ENCODE measurements around the gene CSRP1. TPM values are rescaled to one million over a fixed set of nuclear protein-coding genes. Genes with fewer than 3 reads are reported as not detected.
A peak's percentile ranks its signal among the peaks of the same experiment; 100 is the strongest.
"Not testable (repeated sequence)": the region's sequence is repeated elsewhere in the genome, so short reads cannot be mapped to it uniquely, and the experiment has no call there.

Gene CSRP1
- 9.0 TPM for polyA plus RNA-seq (2013, experiment 1 of 4)
- 7.9 TPM for polyA plus RNA-seq (2013, experiment 2 of 4)
- polyA plus RNA-seq (2013, experiment 3 of 4) = 7.4 TPM
- polyA plus RNA-seq (2013, experiment 4 of 4) = 9.0 TPM

- Histone ChIP-seq H3K27me3 (ENCODE audit: control insufficient read depth, insufficient read depth, low read length, poor library complexity, severe bottlenecking) (peaks cover 22% of the 10 kb centered on the region), H3K4me3 (ENCODE audit: insufficient read depth, low read depth, low read length) (peak within 1 kb of the TSS; percentile 18), H3K36me3 (ENCODE audit: control insufficient read depth, insufficient read depth, low read length) (no peaks in the 10 kb centered on the region), H3K27ac (ENCODE audit: insufficient read depth, low read depth, low read length, poor library complexity, severe bottlenecking) (no peak within 1 kb of the TSS), H3K4me1 (ENCODE audit: control insufficient read depth, insufficient read depth, low read length) (peaks cover 23% of the 10 kb centered on the region), H3K9me3 (ENCODE audit: control insufficient read depth, low read length) (no peaks in the 10 kb centered on the region)
- WGBS, 2 experiments = 62 to 74% methylated on average over 71 of the region's 71 CpGs
Measured at GRCh38 chr1:201506557-201507359, at the start of gene CSRP1. Gene CSRP1, minus strand, starts transcription at chr1:201507123. Its CDS starts 10,820 bp downstream, at chr1:201496303.

GRCh38 chr1:201555593-201555945, 48.6 kb upstream of the CSRP1 start:
- H3K27me3 ChIP-seq (ENCODE audit: control insufficient read depth, insufficient read depth, low read length, poor library complexity, severe bottlenecking) = no peaks in the 10 kb centered on the region
- H3K36me3 ChIP-seq (ENCODE audit: control insufficient read depth, insufficient read depth, low read length) = no peaks in the 10 kb centered on the region
- 90 to 95% methylated on average over 9 of the region's 9 CpGs for WGBS, 2 experiments
- H3K27ac ChIP-seq (ENCODE audit: insufficient read depth, low read depth, low read length, poor library complexity, severe bottlenecking) = no peak overlapping the region
- no peaks in the 10 kb centered on the region for H3K4me1 ChIP-seq (ENCODE audit: control insufficient read depth, insufficient read depth, low read length)
- H3K9me3 ChIP-seq (ENCODE audit: control insufficient read depth, low read length) = no peaks in the 10 kb centered on the region
- H3K4me3 ChIP-seq (ENCODE audit: insufficient read depth, low read depth, low read length) = no peak overlapping the region

- no peak overlapping the region for H3K27ac ChIP-seq (ENCODE audit: insufficient read depth, low read depth, low read length, poor library complexity, severe bottlenecking)
- H3K4me1 ChIP-seq (ENCODE audit: control insufficient read depth, insufficient read depth, low read length) = no peaks in the 10 kb centered on the region
- WGBS, 2 experiments = 93 to 95% methylated on average over 7 of the region's 7 CpGs
- no peaks in the 10 kb centered on the region for H3K9me3 ChIP-seq (ENCODE audit: control insufficient read depth, low read length)
- no peak overlapping the region for H3K4me3 ChIP-seq (ENCODE audit: insufficient read depth, low read depth, low read length)
- H3K27me3 ChIP-seq (ENCODE audit: control insufficient read depth, insufficient read depth, low read length, poor library complexity, severe bottlenecking) = no peaks in the 10 kb centered on the region
- no peaks in the 10 kb centered on the region for H3K36me3 ChIP-seq (ENCODE audit: control insufficient read depth, insufficient read depth, low read length)
Measured at GRCh38 chr1:201554789-201555592, 48.1 kb upstream of the CSRP1 start.

DNA sequence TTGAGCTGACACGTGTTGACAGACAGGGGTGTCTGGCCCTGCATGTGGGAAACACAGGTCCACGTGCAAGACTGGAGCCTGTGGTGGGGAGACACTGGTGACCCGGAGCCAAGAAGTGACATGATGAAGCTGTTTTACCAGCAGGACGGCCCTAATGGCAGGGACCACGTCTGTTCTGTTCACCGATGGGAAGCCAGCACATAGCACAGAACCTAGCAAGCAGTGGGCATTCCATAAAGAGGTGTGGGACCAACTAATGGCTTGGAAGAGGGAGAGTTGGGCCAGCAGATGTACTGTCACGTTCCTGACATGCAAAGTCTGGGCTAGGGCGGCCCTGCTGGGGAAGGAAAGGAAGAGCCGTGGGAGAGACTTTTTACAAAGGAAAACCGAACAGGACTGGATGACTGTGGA, 47.3 kb upstream of the CSRP1 start:
- Histone ChIP-seq H3K27me3 (ENCODE audit: control insufficient read depth, insufficient read depth, low read length, poor library complexity, severe bottlenecking) (no peaks in the 10 kb centered on the region), H3K9me3 (ENCODE audit: control insufficient read depth, low read length) (no peaks in the 10 kb centered on the region), H3K4me3 (ENCODE audit: insufficient read depth, low read depth, low read length) (no peak overlapping the region), H3K4me1 (ENCODE audit: control insufficient read depth, insufficient read depth, low read length) (no peaks in the 10 kb centered on the region), H3K27ac (ENCODE audit: insufficient read depth, low read depth, low read length, poor library complexity, severe bottlenecking) (no peak overlapping the region), H3K36me3 (ENCODE audit: control insufficient read depth, insufficient read depth, low read length) (no peaks in the 10 kb centered on the region)
- WGBS, 2 experiments = 88 to 90% methylated on average over 10 of the region's 10 CpGs

DNA sequence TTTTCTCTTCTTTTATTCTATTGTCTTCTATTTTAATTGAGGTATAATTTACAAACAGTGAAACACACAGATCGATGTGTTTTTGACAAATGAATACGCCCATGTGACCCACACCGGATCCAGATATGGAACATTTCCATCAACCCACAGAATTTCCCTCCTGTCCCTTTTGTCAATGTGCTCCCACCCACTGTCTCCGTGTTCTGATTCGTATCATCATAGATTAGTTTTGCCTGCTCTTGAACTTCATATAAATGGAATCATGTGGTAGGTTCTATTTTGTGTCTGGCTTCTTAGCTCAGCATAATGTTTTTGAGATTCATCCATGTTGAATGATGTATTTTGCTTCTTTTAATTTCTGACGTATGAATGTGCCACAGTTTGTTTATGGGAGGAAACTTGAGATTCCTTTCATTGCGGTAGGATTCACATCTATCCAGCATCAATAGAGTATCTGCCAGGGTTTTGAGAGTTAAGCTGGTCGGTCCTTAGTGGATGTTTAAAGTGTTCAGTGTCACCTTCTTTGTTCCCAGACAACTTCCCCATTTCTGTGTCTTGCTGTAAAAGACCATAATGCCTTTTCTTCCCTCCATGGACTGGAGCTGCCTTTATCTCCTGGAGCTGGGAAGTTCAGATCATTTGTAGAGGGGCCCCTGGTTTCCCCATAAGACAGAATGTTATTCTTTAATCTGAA, 46.7 kb upstream of the CSRP1 start:
- Histone ChIP-seq H3K4me3 (ENCODE audit: insufficient read depth, low read depth, low read length) (no peak overlapping the region), H3K27ac (ENCODE audit: insufficient read depth, low read depth, low read length, poor library complexity, severe bottlenecking) (no peak overlapping the region), H3K9me3 (ENCODE audit: control insufficient read depth, low read length) (no peaks in the 10 kb centered on the region), H3K27me3 (ENCODE audit: control insufficient read depth, insufficient read depth, low read length, poor library complexity, severe bottlenecking) (no peaks in the 10 kb centered on the region), H3K4me1 (ENCODE audit: control insufficient read depth, insufficient read depth, low read length) (no peaks in the 10 kb centered on the region), H3K36me3 (ENCODE audit: control insufficient read depth, insufficient read depth, low read length) (no peaks in the 10 kb centered on the region)
- 94 to 95% methylated on average over 8 of the region's 8 CpGs for whole genome bisulfite sequencing, 2 experiments

GRCh38 chr1:201552941-201553351, 46.0 kb upstream of the CSRP1 start:
- no peaks in the 10 kb centered on the region for H3K9me3 ChIP-seq (ENCODE audit: control insufficient read depth, low read length)
- no peak overlapping the region for H3K27ac ChIP-seq (ENCODE audit: insufficient read depth, low read depth, low read length, poor library complexity, severe bottlenecking)
- H3K4me1 ChIP-seq (ENCODE audit: control insufficient read depth, insufficient read depth, low read length) = no peaks in the 10 kb centered on the region
- H3K4me3 ChIP-seq (ENCODE audit: insufficient read depth, low read depth, low read length) = no peak overlapping the region
- H3K27me3 ChIP-seq (ENCODE audit: control insufficient read depth, insufficient read depth, low read length, poor library complexity, severe bottlenecking) = no peaks in the 10 kb centered on the region
- WGBS, 2 experiments = 69 to 73% methylated on average over 5 of the region's 5 CpGs
- no peaks in the 10 kb centered on the region for H3K36me3 ChIP-seq (ENCODE audit: control insufficient read depth, insufficient read depth, low read length)

DNA sequence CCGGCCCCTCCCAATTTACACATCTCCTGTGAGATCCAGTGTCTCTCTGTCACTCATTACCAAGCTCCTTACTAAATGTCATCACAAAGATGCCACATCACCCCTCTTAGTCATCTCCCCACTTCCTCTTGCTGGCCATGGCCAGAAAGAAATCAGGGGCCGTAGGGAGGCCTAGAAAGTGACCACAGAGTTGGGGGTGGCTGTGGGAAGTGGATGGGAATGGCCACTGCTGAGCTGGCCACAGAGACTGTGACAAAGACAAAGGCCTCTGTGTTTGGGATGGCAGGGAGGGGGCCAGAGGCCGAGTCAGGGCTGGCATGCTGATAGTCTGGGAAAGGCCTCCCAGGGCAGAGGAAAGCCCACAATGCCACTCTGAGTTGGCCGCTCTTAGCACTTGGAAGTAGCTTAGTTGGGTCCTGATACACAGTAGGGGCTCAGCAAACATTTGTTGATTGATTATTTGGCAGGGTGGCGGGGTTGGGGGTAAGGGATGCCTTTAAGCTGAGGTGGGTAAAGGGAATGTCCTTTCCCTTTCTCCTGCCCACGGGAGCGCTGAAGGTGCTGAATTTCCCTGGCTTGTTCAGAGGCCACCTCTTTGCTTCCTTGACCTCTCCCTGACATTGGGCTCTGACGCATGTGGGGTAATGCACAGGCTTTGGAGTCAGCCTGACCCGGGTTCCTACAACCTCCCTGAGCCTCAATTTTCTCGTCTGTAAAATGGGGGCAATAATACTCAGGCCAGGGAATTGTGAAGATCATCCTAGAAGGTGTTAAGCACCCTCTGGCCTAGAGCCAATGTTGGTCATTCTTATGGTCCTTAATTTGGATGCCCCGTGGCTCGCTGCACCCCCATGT, 45.2 kb upstream of the CSRP1 start:
- no peaks in the 10 kb centered on the region for H3K27me3 ChIP-seq (ENCODE audit: control insufficient read depth, insufficient read depth, low read length, poor library complexity, severe bottlenecking)
- 81 to 85% methylated on average over 12 of the region's 12 CpGs for WGBS, 2 experiments
- no peaks in the 10 kb centered on the region for H3K4me1 ChIP-seq (ENCODE audit: control insufficient read depth, insufficient read depth, low read length)
- H3K9me3 ChIP-seq (ENCODE audit: control insufficient read depth, low read length) = no peaks in the 10 kb centered on the region
- H3K36me3 ChIP-seq (ENCODE audit: control insufficient read depth, insufficient read depth, low read length) = no peaks in the 10 kb centered on the region
- H3K27ac ChIP-seq (ENCODE audit: insufficient read depth, low read depth, low read length, poor library complexity, severe bottlenecking) = no peak overlapping the region
- H3K4me3 ChIP-seq (ENCODE audit: insufficient read depth, low read depth, low read length) = no peak overlapping the region

DNA sequence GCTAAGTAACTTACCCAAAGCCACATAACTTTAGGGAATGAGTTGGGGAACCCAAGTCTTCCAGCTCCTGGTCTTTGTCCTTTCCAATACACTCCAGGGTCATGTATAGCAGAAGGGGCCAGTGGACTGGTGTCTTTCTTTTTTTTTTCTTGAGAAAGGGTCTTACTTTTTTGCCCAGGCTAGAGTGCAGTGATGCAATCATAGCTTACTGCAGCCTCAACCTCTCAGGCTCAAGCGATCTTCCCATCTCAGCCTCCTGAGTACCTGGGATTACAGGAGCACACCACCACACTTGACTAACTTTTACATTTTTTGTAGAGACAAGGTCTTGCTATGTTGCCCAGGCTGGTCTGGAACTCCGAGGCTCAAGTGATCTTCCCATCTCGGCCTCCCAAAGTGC, 44.2 kb upstream of the CSRP1 start:
- no peaks in the 10 kb centered on the region for H3K9me3 ChIP-seq (ENCODE audit: control insufficient read depth, low read length)
- H3K4me3 ChIP-seq (ENCODE audit: insufficient read depth, low read depth, low read length) = no peak overlapping the region
- 94 to 97% methylated on average over 3 of the region's 3 CpGs for whole genome bisulfite sequencing, 2 experiments
- H3K4me1 ChIP-seq (ENCODE audit: control insufficient read depth, insufficient read depth, low read length) = no peaks in the 10 kb centered on the region
- H3K36me3 ChIP-seq (ENCODE audit: control insufficient read depth, insufficient read depth, low read length) = no peaks in the 10 kb centered on the region
- no peak overlapping the region for H3K27ac ChIP-seq (ENCODE audit: insufficient read depth, low read depth, low read length, poor library complexity, severe bottlenecking)
- H3K27me3 ChIP-seq (ENCODE audit: control insufficient read depth, insufficient read depth, low read length, poor library complexity, severe bottlenecking) = no peaks in the 10 kb centered on the region

DNA sequence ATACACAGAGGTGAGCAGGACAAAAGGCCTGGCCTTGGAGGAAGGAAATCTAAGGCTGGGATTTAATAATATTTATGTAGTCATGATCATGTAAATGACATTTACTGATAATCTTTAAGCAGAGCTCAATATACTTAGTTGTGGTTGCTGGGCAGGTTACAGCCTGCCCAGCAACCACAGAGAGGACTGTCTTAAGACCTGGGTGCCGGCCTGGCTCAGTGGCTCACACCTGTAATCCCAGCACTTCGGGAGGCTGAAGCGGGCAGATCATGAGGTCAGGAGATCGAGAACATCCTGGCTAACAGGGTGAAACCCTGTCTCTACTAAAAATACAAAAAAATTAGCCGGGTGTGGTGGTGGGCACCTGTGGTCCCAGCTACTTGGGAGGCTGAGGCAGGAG, 42.6 kb upstream of the CSRP1 start:
- not testable (repeated sequence) for H3K4me1 ChIP-seq (ENCODE audit: control insufficient read depth, insufficient read depth, low read length); H3K4me3 ChIP-seq (ENCODE audit: insufficient read depth, low read depth, low read length); H3K27me3 ChIP-seq (ENCODE audit: control insufficient read depth, insufficient read depth, low read length, poor library complexity, severe bottlenecking); H3K36me3 ChIP-seq (ENCODE audit: control insufficient read depth, insufficient read depth, low read length); H3K9me3 ChIP-seq (ENCODE audit: control insufficient read depth, low read length); H3K27ac ChIP-seq (ENCODE audit: insufficient read depth, low read depth, low read length, poor library complexity, severe bottlenecking)
- 93 to 97% methylated on average over 5 of the region's 5 CpGs for WGBS, 2 experiments

Data from ectodermal cell (in vitro differentiated cells).